Measurements from ENCODE around the gene NDUFAF2.
"Not testable (repeated sequence)": the region's sequence is repeated elsewhere in the genome, so short reads cannot be mapped to it uniquely, and the experiment has no call there.

NDUFAF2 gene

GRCh38 chr5:61183538-61183937 lies 238.5 kb downstream of the NDUFAF2 start:
- no peak for DNase-seq

DNA sequence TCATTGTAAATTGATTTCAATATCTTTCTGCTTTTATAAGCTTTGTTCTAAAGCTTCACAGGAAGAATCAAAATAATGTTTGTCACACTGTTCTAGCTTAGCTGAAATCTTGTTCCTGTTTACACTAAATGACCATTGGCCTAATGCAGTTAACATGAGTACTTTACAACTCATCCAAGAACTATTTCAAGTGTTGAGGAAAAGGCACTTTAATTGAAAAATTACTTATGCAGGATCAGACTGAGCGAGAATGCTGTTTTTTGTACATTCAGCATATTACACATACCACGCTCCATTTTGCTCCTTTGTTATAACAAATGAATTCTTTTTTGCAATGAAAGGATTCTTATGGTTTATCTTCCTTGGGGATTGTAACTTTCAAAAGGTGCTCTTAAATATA lies 239.7 kb downstream of the NDUFAF2 start:
- DNase-seq = no peak

GRCh38 chr5:61186634-61187033 lies 241.6 kb downstream of the NDUFAF2 start:
- DNase-seq = no peak

- not testable (repeated sequence) for DNase-seq
Measured at GRCh38 chr5:61187352-61187751, 242.3 kb downstream of the NDUFAF2 start.

DNA sequence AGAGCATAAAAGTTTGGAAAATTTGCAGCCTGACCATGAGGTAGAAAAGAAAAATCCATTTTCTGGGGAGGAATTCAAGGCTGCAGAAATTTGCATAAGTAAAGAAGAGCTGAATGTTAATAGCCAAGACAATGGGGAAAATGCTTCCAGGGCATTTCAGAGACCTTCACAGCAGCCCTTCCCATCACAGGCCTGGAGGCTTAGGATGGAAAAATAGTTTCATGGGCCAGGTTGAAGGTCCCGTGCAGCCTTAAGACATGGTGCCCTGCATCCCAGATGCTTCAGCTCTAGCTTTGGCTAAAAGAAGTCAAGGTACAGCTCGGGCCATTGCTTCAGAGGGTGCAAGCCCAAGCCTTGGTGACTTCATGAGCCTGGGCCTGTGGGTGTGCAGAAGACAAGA lies 242.8 kb downstream of the NDUFAF2 start:
- not testable (repeated sequence) for DNase-seq

- DNase-seq = no peak
Measured at GRCh38 chr5:61198606-61199005, 253.6 kb downstream of the NDUFAF2 start.

- no peak for DNase-seq
Measured at GRCh38 chr5:61200582-61201155, 255.7 kb downstream of the NDUFAF2 start.

DNA sequence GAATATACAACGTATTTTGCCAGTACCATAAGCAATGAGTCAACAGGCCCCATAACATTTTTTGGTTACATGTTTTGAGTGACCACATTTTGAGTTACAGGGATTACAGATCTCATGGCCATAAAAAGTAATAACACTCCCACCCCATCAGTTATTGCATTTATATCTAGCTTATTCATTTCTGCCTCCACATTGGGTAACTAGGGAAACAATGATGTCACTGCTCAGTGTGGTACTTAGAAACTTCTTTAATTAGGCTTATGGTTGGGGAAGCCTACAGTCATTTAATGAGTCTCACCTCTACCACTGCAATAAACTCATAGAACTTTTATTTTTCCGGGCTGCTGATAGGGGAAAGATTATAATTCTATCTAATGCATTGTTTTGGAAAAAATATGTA lies 257.2 kb downstream of the NDUFAF2 start:
- DNase-seq = no peak
